ENCODE results near the gene CELF4.

CELF4 gene

DNA sequence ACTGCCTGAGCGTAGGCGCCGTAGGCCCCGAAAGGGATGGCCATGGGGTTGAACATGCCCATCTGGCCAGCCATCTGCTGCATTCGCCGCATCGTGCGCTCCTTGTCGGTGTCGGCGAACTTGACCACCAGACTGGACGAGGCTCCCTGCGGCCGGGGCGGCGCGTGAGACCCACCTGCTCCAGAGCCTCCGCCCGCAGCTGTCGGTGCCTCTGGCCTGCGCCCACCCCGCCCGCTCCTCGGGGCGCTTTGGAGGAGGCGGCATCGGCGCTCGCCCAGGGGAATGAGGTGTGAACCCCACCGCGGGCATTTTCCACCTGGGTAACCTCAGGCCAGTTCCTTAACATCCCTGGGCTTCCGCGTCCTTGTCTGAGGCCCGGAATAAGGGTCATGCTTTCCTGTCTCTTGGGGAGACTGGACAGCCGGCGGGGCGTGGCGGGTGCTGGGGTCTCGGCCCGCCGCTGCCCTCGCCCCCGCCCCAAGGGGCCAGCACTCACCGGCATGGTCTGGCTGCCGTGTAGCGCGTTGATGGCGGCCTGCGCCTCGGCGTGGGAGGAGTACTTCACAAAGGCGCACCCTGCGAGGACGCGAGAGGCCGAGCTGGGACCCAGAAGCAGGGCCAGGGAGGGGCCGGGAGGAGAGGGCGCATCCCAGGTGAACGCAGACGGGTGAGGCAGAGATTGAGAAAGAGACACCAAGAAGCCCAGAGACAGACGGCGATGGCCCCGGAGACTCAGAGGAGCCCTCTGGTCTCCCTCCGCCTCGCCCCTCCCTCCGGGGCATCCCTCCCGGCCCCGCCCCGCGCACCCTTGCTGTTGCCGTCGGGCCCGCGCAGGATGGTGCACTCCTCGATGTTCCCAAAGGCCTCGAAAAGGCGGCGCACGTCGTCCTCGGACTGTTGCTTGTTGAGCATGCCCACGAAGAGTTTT lies 291.0 kb downstream of the CELF4 start:
- DNase-seq = no peak

DNA sequence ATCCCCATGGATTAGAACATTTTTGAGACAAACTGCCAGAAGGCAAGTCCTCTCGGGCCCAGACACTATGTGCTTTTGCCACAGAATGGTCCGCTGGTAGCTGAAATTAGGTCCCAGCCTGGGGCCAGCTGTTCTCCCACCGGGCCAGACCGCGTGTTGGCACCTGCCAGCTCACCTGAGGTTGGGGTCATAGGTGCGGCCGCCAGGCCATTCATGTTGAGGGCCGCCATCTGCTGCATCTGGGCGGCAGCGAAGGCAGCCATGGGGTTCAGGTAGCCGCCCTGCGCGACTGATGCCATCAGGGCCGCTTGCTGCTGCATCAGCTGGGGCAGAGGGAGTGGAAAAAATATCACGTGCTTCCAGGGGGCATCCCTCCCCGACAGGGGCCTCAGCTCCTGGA lies 292.8 kb downstream of the CELF4 start:
- DNase-seq = no peak

DNA sequence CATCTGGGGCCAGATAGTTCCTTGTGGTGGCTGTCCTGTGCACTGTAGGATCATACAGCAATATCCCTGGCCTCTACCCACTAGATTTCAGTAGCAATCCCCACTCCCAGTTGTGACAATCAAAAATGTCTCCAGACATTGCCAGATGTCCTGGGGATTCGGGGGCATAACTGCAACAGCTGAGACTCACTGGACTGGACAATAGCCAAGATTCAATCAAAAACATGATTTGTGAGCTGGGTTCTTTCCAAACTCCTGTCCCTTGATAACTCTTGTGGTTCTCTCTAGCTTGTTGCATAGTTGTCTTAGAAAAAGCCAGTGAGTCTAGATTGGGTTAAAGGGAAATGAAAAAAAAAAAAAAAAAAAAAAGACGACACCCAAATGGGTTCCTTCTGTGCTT lies 293.4 kb downstream of the CELF4 start:
- no peak for DNase-seq

DNA sequence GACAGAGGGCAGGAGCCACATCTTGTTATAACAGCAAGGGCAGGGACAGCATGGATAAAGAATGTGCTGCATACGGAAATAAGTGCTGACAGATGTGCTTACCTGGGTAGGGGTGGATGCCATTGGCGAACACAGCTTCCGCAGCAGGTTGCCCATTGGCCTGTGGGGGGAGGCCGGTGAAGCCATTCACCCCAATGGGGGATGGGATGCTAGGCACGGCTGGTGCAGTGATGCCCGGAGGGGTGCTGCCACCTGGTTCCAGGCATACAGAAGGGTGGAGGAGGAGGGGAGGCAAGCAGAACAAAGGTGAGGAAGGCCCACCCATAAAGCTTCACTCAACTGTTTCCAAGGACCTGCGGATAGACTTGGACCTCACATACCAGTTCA lies 294.9 kb downstream of the CELF4 start:
- no peak for DNase-seq

DNA sequence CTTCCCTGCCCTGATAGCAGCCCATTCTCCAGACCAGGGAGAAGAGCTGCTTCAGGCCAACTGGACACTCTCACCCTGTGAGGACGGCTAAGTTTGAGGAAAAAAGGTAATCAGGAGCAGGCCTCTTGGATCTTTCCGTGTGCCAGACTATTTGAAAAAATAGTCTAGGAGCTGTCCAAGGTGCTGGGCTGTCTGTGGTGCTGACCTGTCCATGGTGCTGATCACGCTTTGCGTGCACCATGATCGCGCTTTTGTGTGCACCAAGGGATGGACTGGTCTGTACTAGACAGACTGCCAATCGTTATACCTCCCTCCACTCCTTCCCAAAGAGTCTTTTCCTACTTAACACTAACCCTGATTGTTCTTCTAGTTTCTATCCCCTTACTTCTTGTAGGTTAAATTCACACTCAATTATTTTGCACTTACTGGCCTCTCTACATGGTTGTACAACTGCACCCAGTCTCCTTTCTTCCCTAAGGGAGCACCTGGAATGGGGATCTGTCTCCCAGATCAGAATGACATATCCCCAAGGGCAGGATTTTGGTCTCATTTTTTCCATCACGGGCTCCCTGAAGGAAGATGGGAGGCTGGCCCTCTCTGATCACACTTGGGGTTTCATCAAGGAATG lies 295.4 kb downstream of the CELF4 start:
- no peak for DNase-seq

DNA sequence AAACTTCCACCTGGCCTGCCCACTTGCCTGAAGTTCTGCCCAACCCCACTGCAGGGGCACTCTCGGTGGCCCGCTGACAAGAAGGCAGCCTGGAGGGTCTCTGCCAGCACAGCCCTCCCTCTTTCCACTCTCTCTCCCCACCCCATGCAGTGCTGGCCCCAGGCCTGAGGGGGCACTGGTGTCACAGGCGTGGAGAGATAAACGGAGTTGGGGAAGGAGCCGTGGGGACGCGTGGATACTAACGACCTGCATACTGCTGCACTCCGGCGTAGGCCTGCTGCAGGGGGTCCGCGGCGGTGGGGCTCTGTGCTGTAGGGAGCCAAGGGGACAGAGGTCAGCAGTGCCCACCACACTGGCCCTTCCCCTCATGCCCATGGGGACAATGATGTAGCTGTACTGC lies 299.3 kb downstream of the CELF4 start:
- no peak for DNase-seq

DNA sequence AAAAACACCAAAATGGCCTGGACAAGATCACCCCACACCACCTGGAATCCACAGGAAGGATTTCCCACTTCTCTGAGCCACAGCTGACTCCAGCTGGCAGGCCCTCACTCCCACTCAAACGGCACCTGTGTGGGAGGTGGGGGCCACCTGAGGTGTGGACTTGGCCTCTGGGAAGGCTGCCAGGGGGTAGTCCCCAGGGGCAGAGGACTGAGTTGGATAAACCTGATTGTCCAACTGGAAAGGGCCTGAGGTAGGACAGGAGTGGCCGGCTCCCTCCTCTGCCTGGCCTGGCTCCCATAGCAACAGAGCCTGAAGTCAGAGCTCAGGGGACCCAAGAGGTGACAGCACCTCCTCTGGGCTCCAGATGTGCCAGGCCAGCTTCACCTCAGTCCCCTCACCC lies 300.2 kb downstream of the CELF4 start:
- DNase-seq = no peak

DNA sequence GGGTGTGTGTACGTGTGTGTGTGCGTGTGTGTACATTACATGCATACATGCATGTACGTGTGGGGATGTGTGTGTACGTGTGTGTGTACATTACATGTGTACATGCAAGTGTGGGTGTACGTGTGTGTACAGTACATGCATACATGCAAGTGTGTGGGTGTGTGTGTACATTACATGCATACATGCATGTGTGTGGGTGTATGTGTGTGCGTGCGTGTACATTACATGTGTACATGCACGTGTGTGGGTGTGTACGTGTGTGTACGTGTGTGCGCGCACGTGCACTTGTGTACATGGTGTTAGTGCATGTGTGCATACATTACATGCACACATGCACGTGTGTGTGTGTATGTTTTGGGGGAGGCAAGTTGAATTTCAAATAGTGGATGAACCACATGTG lies 300.6 kb downstream of the CELF4 start:
- no peak for DNase-seq

DNA sequence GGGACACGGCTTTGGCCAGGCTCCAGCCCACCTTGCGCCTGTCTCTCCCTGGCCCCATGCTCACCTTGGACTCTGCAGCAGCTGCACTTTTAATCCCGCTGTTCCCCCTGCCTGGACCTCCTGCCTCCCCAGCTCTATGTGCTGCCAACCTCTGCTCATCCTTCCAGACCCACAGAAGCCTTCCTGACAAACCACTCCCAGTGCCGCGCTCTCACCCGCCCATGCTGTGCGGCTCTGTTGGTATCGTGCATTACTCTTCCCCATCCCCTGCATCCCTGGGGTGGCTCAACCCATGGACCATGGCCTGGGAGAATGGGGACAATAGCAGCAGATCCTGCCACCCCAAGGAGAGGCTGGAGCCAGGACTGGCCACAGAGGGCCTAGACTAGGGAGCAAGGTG lies 303.6 kb downstream of the CELF4 start:
- DNase-seq = no peak

DNA sequence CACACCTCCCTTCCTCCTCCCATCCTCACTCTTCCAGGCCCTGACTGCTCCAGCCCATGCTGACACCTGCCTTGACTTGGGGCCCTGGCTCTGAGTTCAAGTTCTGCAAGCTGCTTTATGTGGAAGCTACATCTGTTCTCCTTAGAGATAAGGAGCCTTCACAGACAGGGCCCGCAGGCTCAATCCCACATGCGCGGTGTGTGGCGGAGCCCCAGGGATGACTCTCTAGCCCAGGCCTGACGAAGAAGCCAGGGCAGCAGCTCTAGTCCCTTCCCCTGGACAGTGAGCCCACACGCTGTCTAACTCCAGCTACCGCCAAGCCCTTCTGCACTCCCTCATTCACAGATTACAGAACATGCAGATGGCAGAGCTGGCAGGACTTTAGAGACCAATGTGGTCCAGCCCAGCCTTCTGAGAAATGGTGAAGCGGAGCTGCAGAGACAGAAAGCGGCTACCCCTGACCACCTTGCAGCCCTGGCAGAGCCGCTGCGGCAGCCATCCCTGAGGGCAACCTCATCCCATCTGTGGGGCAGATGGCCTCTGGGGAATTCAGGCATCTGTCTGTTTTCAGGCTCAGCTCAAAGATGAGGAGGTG lies 304.3 kb downstream of the CELF4 start:
- DNase-seq = no peak

DNA sequence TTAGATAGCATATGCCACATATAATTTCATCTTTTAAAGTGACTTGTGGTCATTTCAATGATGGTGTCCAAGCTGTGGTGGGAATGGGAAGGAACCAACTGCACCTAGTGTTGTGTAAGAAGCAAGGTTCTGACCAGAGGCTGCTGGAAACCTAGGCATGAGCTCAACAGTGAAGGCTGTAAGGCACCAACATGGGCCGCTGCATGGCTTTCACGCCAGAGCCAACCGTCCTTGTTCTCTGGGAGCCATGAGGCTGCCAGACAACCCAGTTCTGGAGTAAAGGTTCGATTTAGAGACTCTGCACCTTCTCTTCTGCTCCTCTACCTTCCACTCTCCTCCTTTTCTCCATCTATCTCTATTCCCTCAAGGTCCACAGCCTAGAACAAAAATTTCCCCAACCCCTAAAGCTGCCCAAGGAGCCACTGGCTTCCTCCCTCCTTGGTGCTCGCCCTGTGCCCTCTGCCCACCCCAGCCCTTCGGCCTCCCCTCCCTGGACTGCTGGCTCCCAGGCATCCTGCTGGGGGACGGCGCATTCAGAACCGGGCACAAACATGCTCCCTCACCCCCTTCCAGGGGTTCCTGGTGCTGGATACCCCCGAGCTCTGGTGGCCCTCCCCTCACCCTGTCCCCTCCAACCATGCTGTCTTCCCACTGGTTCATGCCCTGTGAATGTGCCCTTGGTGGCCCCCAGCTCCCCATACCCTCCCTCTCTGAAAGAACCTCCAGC lies 305.1 kb downstream of the CELF4 start:
- no peak for DNase-seq

DNA sequence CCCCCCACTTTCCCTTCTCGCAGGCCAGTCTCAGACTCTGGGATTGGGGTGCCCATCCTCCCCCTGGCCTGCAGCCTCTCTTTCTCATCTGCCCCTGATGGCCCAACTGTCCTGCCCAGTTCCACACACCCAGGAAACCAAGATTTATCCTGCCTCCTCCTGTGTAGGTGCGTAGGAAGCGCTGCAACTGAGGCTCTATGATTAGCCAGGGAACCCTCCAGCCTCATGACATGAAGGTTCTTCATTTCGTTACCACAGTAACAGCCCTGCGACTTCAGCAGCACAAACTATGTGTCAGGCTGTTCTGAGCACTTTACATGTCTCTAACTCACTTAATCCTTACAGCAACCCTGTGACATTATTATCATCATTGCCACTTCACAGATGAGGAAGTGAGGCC lies 305.9 kb downstream of the CELF4 start:
- DNase-seq = no peak

DNA sequence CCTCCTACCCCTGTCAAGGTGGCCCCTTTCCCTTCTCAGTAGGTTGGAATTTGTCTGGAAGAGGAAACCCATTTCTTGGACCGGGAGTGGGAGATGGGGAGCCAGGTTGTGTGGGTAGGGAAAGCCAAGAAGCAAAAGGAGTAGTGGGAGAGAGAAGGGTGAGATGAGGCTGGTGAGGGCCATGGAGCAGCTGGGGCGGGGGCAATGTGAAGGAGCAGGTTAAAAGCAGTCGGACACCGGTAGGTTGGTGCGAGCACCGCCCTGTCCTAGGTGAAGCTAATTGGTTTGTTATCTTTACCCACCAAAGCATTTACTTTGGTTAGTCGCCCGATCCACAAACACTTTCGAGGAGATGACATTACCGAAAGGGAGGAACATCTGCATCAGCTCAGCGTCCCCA lies 306.8 kb downstream of the CELF4 start:
- no peak for DNase-seq

DNA sequence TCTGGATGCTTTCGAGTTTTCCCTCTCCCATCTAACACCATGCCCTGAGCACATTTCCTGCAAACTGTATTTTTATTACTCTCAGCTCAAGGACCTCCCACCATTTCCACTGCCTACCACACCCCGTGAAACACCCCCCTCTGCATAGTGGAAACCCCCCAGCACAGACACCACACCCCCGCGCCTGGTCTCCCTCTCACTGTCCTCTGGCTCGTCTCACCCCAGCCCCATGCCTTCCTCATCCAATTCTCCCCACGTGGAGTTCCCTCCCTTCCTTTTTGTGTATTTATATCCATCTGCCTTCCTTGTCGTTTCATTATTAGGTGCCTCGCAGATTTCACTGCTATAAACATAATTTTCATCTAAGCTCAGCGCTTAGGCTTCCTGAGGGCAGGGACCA lies 307.5 kb downstream of the CELF4 start:
- no peak for DNase-seq

DNA sequence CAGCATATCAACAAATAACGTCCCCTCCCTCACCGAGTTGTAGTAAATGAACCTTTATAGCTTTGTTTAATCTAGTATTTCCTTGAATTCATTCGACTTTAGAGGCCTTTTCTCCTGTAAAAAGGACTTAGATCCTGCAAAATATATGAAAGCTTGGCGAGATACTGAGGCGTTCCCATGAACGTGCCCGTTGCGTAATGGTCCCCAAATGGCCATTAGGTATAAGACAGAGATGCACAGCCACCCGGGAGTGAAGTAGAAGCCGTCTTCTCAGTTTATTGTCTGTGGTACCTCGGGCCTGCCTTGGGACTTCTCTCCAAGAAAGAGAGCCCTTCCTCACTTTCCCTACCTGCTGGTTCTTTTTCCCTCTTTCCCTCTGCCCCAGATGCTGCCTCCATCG lies 310.6 kb downstream of the CELF4 start:
- no peak for DNase-seq

DNA sequence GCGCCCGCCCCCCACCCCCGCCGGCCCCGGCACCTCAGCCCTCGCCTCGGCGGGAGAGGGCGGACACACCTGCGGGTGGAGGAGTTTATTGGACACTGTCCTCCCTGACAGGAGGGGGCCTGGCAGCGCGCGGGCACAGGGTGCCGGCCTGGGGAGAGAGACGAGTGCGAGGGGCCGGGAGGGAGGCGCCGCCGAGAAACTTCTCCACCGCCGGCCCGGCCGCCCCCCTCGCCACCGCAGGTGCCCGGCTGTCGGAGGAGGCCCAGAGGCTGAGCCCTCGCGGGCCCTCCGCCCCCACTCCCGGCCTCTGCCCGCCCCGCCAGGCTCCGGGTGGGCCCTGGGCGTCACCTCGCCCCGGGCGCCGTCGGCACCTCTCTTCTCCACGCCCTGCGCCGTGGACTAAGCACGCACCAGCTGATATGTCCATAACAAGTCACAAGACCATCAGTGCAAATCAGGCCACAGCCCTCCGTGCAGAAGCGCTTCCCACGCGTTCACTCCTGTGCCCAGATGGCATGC lies 311.3 kb downstream of the CELF4 start:
- DNase-seq = peak; percentile 54

DNA sequence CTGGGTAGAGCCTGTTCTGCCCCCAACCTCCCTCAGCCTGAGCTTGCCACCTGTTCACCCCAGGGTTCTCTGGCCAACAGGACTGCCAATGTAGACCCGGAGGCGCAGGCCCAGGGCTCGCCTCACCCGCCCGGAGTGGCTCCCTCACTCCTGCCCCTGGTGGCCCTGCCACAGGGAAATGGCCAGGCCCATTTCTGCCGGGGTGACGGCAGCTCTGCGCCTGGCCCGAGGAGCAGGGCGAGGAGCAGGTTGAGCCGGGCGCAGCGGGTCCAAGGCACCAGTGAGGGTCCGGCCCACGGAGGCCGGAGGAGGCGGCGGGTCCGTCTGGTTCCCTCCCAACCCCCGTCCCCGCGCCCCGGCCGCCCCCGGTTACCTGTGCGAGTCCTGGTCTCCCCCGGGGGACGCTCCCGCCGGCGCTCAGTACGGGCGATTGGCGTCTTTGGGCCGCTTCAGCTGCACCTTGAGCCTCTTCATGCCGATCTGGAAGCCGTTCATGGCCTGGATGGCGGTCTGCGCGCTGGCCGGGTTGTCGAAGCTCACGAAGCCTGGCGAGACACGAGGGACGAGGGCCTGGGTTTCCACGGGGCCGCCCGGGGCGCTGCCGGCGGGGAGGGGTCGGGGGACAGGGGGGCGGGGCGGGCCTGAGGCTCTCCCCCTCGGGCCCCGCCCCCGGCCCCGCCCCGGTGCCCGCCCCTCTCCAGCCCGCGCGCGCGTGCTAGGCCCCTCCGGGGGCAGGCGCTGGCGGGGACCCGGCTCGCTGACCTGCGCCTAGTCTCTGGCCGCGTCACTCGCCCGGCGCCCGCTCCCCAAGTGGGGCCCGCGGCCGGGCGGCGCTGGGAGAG lies 312.0 kb downstream of the CELF4 start:
- peak; percentile 70 for DNase-seq

DNA sequence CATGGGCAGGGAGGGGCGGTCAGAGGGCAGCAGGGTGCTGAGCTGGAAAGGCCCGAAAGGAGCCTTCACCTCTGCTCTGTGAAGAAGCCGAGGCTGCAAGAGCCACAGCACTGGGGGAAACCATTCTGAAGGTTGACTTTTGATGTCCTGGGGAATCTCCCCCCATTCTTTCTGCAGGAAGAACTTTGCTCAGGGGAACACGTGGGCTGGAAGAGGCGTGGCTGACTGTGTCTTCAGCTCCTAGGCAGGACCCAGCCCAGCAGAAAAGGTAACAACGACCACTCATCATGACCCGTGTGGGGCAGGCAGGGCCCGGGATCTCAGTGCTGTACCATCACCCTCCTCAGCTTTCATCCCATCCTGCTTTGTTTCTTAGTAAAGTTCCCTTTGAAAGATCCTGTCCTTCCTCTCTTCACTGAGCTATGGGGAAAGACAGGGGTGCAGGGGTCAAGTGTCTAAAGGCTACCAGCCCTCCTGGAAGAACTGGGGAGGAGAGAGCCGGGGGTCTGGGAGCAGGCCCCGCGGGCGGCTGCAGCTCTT lies 312.7 kb downstream of the CELF4 start:
- DNase-seq = no peak

DNA sequence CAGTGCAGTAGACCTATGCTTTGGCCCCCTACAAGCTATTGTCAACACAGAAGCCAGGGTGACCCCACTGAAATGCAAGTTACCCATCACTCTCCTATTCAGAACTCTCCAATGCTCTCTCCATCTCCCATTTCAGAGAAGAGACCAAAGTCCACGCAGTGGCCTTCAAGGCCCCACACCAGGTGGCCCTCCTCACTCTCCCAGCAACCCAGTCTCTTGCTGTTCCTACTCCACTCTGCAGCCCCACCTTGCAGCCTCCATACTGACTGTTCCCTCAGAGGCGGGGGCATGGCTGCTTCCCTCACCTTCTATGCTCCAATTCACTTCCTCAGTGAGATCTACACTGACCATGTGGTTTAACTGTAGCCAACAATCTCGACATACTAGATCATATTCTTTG lies 313.3 kb downstream of the CELF4 start:
- DNase-seq = no peak

DNA sequence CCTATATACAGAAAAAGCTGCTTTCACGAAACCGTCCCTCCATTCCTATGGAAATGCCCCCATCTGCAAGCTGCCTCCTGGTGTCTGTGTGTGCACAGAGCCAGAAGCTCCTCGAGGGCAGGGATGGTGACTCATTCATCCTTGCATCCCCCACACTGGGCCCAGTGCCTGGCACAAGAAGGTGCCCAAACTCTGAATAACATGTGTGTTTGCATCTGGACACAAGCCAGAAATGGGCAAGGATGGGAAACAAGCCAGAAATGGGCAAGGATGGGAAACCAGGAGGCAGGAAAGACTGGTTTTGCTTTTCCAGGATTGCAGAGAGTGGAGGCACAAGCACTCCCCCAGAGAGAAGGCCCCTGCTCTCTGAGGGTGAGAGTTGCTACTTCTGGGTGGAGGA lies 313.9 kb downstream of the CELF4 start:
- DNase-seq = no peak

DNA sequence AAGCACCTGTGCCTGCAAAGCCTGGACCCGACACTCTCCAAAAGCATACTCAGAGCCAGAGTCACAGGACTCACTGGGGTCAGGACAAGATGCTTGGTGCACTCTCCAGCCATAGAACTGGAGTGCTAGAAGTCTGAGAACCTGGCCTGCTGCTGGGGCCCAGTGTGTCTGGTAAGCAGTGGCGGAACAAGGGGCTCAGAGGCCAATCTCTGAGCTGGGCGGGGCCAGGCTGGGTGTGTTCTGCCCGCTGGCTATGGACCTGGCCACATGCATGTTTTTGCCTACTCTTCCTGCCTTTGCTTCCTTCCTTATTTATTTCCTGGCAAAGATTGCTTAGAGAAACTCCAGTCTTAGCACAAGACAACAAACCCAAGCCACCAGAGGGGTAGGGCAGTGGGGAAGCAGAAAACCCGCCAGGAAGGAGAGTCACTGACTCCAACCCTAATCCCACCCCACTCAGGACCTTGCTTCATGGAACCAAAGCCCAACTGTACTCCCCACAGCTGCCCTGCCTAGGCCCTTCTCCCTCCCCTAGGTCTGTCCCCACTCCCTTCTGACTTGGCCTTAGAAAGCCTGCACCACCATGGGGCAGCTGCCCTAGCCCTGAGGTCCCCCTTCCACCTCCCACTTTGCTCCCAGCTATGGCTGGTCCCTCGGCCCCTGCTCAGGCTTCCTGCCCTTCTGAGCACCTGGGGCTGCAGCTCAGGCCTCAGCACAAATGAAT lies 315.5 kb downstream of the CELF4 start:
- DNase-seq = no peak
